HG02610 (cell line): ENCODE results near the gene PLCB1.
"Not testable (repeated sequence)": the region's sequence is repeated elsewhere in the genome, so short reads cannot be mapped to it uniquely, and the experiment has no call there.

Source experiments
- ATAC-seq: cut with Tn5 transposase; IDR thresholded peaks from one replicate; pipeline ENCODE4 v1.9.1; 2021; ENCODE audit warnings: mild to moderate bottlenecking, moderate library complexity; ENCODE audit not compliant: unreplicated experiment

The PLCB1 gene

DNA sequence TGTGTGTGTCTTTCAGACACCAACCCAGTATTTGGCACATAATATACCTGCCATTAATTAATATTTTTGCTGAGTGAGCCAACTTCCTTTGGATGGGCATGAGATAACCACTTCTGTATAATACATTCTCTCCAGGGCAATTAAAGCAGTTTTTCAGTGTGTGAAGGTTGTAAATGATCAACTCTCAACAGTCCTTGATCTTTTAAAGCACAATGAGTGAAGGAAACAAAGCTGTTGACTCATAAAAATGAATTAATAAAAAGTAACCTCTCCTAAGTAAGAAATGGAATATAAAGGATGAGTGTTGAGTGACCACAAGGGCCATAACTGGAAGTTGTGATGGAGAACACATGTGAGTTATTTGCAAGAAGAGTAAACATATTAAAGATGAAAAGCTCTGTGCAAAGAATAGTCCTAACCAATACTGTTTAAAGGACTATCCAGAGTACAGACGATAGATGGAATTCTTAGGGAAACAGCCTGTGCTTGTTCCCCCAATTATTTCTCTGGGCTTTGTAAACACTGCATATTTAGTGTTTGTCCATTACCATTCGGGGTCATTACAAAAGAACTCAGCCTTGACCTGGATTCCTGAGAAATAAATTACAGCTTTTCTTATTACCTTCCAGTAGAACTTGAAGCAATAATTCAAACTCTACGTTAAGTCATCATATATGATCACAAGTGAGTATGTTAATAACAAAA, 446.2 kb downstream of the PLCB1 start:
- ATAC-seq, result no peak

DNA sequence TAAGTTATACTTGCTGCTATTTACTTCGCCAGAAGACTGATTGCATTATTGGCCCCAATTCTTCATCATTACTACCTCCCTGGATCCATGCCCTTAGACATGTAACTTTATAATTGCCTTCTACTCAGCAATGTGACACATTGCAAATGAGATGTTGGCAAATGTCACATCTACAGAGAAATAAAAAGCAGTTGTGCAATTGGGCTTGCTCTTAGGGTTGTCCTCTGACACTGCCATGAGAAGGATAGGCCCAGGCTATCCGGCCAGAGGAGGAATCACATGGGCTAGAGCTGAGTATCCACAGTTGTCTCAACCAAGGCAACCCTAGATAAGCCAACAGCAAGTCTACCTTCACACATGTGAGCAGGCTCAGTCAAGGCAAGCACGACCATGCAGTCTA, 447.0 kb downstream of the PLCB1 start:
- ATAC-seq, result no peak

GRCh38 chr20:8581446-8582183, 449.5 kb downstream of the PLCB1 start:
- no peak for ATAC-seq

DNA sequence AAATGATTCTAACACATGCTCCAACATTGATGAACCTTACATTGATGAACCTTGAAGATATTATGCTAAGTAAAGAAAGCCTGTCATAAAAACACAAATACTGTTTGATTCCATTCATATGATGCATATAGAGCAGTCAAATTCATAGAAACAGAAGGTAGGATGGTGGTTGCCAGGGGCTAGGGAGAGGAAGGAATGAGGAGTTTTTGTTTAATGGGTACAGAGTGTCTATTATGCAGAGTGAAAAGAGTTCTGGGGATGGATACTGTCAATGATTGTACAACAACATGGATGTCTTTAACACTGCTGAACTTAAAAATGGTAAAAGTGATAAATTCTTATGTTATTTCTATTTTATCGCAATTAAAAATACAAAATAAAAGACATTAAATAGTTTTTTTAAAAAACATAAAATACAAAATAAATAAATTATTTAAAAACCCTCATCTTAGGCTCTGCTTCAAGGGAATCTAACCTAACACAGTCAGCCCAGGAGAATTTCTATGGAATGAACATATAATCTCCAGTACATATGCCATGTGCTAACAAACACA, 451.0 kb downstream of the PLCB1 start:
- ATAC-seq, result no peak

GRCh38 chr20:8583566-8584043, 451.5 kb downstream of the PLCB1 start:
- ATAC-seq, result no peak

GRCh38 chr20:8587251-8587650, 455.2 kb downstream of the PLCB1 start:
- no peak for ATAC-seq

DNA sequence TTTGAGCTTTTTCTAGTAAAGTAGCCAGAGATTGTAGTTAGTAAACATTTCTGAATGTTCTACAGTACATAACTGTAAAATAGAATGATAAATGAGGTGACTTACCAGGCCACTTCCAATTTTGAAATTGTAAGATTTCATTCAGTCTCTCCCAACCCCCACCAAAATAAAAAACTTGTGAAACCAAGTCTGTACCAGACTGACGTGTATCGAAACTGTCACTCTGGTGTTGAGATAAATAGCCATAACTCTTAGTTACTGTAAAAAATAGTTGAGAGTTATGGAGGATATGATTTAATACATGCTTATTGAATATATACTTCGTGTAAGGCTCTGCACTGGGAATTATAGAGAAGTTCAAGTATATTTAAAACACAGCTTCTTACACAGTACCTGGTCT, 455.7 kb downstream of the PLCB1 start:
- ATAC-seq, result peak; percentile 44

GRCh38 chr20:8589956-8590355, 457.9 kb downstream of the PLCB1 start:
- ATAC-seq, result no peak

- not testable (repeated sequence) for ATAC-seq
These were observed 469.0 kb downstream of the PLCB1 start for GRCh38 chr20:8600910-8601541.

DNA sequence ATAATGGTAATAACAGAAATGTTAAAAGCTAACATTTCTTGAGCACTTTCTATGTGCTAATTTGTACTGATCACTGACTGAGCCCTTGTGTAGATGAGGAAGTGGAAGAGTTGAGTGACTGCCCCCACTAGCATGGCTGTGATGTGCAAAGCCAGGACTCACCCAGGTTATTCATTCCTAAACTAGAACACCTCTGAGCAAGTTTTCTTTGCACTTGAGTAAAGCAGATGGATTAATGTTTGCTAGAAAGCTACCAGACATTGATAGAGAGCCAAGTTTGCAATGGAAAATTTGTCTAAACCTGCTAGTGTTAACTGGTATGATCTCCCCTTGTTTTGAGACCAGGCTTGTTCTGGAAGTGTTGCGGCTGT, 469.5 kb downstream of the PLCB1 start:
- peak; percentile 85 for ATAC-seq

DNA sequence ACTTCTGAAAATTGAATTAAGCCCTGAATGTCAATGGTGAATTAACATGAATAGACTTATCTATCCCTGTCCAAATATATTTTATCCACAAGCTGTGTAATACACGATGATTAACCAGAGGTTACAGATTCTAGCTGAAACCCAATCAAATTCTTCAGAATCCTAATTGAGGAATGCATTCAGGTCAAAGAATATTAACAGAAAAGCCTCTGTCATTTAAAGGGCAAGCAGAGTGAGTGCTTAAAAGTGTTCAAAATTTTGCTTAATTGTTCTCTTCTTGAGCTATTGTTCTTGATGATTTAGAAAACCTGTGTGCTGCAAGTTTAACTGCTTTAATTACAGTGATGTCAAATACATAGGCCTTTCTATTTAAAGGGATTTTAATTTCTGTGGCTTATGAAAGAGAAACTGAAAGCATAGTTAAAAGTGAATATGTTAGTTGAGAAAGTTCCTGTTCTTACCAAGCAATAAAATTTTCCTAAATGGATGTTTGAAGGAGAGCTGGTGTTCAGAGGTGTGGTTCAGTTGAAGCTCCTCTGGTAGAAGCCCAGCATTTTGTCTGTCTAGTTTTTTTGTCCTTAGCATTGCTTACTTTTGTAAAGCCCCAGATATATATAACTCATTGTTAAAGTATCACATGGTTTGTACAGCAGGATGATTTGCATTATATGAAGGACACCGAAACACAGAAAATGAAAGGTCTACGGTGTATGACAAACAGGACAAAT, 470.5 kb downstream of the PLCB1 start:
- ATAC-seq, result peak; percentile 90

GRCh38 chr20:8608470-8608869, 476.4 kb downstream of the PLCB1 start:
- ATAC-seq, result no peak

DNA sequence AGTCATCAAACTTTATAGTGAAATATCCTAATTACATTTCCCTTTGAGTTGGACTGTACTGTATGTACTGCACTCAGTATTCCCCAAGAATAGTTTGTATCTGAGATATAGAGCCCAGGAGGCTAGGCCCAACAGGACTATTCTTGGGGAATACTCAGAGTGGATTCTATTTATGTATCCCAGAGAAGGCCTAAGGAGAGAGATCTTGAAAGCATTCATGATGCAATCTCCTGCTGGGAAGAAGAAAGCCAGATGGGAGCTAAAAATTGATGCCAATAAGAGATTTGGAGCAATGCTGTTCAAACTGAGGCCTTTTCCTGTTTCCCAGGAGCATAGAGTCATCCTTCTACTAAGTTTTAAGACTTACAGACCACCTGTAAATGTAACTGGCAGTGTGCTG, 484.7 kb downstream of the PLCB1 start:
- ATAC-seq, result no peak

DNA sequence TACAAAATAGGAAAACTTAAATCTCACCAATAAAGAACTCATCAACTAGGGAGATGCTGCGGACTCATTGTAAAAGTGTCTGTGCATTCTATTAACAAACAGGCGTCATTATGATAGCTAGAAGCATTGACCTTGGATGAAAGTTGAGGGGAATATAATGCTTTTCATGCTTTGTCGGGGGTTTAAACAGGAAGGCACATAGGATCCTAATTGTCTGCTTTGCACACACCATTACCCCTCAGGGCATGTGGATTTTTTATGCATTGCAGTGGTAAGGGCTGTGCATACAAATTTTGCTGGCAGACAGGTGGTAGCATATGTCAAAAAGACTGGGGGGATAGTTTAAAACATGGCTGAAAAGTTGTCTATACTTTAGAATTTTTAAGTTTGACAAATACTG, 488.9 kb downstream of the PLCB1 start:
- no peak for ATAC-seq

DNA sequence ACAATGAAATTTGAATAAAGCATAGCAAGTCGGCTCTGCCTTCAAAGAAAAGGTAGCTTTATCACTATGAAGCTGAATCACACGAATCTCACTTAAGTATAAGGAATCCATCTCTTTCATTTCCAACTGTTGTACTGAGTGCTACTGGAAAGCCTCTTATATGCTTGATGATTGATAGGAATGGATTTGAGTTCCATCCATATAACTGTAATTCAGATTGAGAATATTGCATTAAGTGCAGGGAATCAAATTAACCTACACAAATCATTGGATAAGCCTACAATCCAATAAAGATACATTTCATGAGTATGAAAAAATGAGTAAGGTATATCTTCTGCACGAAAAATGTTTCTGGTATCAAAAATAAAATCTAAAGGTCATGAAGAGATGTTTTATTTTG, 492.0 kb downstream of the PLCB1 start:
- no peak for ATAC-seq

DNA sequence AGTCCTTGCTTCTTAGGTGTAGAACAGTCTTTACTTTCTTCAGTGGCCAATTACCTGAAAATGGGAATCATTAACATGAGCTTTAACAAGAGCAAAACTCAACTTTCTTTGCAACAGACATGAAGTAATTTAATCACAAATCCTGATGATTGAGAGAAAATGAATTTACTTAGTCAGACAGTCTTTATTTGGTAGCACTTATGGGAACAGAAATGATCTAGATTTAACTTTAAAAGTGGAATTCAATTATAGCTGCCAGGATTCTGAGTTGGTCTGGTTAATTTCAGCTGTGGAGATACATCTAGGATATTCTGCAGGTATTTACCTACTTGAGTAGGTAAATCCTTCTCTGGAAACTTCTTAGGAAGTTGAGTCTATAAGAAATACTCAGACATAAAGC, 492.6 kb downstream of the PLCB1 start:
- ATAC-seq, result no peak

DNA sequence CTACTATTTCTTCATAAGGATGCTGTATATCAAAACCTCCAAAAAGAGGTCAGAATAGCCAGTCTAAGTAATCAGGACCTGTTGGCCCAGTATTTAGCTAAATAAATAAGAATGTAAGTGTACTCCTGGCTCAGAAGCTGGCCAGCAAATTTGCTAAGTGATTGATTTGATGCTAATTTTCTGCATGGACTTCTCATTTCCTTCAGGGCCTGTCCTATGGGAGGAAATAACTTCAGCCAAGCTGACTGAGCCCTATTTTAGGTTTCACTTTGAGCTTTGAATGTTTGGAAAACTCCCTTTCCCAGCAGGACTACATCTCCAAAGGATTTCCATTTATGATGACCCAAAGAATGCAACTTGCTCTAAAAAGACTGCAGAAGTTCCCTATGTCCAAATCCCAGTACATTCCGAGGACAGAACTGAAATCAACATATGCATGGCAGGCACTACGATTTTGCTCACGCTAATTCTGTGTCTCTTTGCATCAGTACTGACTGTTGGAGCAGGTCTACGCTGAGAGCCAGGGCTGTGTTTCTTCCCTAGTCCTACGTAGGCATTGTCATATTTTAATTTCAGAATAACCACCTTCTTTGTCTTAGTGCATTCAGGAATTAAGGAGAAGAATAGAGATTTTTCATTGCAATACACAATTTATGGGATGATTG, 495.4 kb downstream of the PLCB1 start:
- ATAC-seq, result no peak

GRCh38 chr20:8631271-8631670, 499.2 kb downstream of the PLCB1 start:
- ATAC-seq, result no peak

GRCh38 chr20:8633366-8633765, 501.3 kb downstream of the PLCB1 start:
- no peak for ATAC-seq

GRCh38 chr20:8635048-8635572, 503.0 kb downstream of the PLCB1 start:
- no peak for ATAC-seq
